K562 (cell line): ENCODE measurements around the gene MOB3B. TPM values are rescaled to one million over a fixed set of nuclear protein-coding genes. Genes with fewer than 3 reads are reported as not detected.

Experiments
- ATAC-seq: fragments of 200-7000 bp; cut with Tn5 transposase; 3 replicates; pipeline ENCODE4 v1.9.1; 2020; ENCODE audit warnings: moderate library complexity
- BruUV-seq: library from RNA; stranded (reverse); fragments of 400-500 nt; replicated peaks from 2 replicates; lab custom pipeline; 2021; lab: Mats Ljungman, UMichigan
- CTCF ChIA-PET: fragments of 300-600 bp; formaldehyde crosslinking; extraction: SDS; loops from one replicate; lab custom pipeline; 2021; ENCODE audit warnings: low intra/inter-chr PET ratio; lab: Yijun Ruan, JAX
- POLR2A ChIA-PET: fragments of 300-600, 350-650 bp; sonication (Branson Sonifier 250); formaldehyde crosslinking; extraction: SDS; loops from one replicate; lab custom pipeline; 2021; ENCODE audit warnings: antibody characterized with exemption, inconsistent platforms; lab: Yijun Ruan, JAX
- DNase-seq, 4 experiments: peaks; one replicate each; pipeline versions ENCODE4 v3.0.0 to v3.0.0-alpha.2; 2011 to 2018; ENCODE audit warnings: low spot score in 3 of 4, mixed read lengths in 3 of 4; ENCODE audit errors: extremely low read depth in 1 of 4
- FAIRE-seq: peaks from 2 replicates; lab custom pipeline; 2011; peaks lifted over from hg19 to GRCh38; lab: Jason Lieb, UNC
- H2AFZ ChIP-seq: 2 replicates; pipeline ENCODE4 v1.6.0; 2011; ENCODE audit warnings: low read depth, low read length, control low read depth, inconsistent platforms
- H3K27ac ChIP-seq: fragments of 200-600 bp; 3 replicates; pipeline ENCODE4 v1.8.0; 2011; ENCODE audit warnings: low read depth, mild to moderate bottlenecking, control low read depth, inconsistent platforms, low read length, moderate library complexity, mixed read lengths; ENCODE audit errors: extremely low read depth
- H3K27me3 ChIP-seq, 2 experiments: fragments of 300-600 bp in 1 of 2; 2 replicates in 1 of 2; 3 replicates in 1 of 2; pipeline versions ENCODE4 v1.6.0 to v1.8.0; 2011; ENCODE audit warnings: inconsistent platforms in 2 of 2, low read length in 2 of 2, mild to moderate bottlenecking in 1 of 2, mixed read lengths in 1 of 2, moderate library complexity in 1 of 2; ENCODE audit not compliant: control insufficient read depth in 2 of 2, insufficient read depth in 2 of 2
- H3K36me3 ChIP-seq: fragments of 300-600 bp; 3 replicates; pipeline ENCODE4 v1.8.0; 2011; ENCODE audit warnings: mild to moderate bottlenecking, low read length, inconsistent platforms; ENCODE audit not compliant: control insufficient read depth, insufficient read depth
- H3K4me1 ChIP-seq, 2 experiments: fragments of 200-600 bp in 1 of 2; replicated peaks in 1 of 2; 2 replicates in 1 of 2; 3 replicates in 1 of 2; pipeline versions ENCODE4 v1.5.1 to v1.8.0; 2011; ENCODE audit warnings: inconsistent platforms in 2 of 2, low read length in 2 of 2, mild to moderate bottlenecking in 1 of 2, mixed read lengths in 1 of 2, moderate library complexity in 1 of 2; ENCODE audit not compliant: control insufficient read depth in 2 of 2, insufficient read depth in 2 of 2
- H3K4me2 ChIP-seq: 2 replicates; pipeline ENCODE4 v1.6.1; 2011; ENCODE audit warnings: low read length, control low read depth, inconsistent platforms, mixed read lengths; ENCODE audit not compliant: insufficient read depth
- H3K4me3 ChIP-seq: fragments of 200-600 bp; sonication (generic), shearing (Covaris generic); 2 replicates; pipeline ENCODE4 v1.5.1; 2016; ENCODE audit warnings: control low read depth, inconsistent platforms
- H3K79me2 ChIP-seq: fragments of 200-600 bp; 3 replicates; pipeline ENCODE4 v1.8.0; 2011; ENCODE audit warnings: low read length, inconsistent platforms; ENCODE audit not compliant: control insufficient read depth, insufficient read depth
- H3K9ac ChIP-seq, 2 experiments: 2 replicates each; pipeline versions ENCODE4 v1.6.0 to v1.6.1; 2011; ENCODE audit warnings: low read depth in 2 of 2, low read length in 2 of 2, control low read depth in 1 of 2, inconsistent platforms in 1 of 2, mild to moderate bottlenecking in 1 of 2, mixed read lengths in 1 of 2; ENCODE audit not compliant: insufficient read depth in 1 of 2
- H3K9me1 ChIP-seq: one replicate; pipeline ENCODE4 v1.6.0; 2011; ENCODE audit warnings: inconsistent platforms, mild to moderate bottlenecking, low read length, moderate library complexity; ENCODE audit not compliant: control insufficient read depth, insufficient read depth
- H3K9me3 ChIP-seq: replicated peaks from 2 replicates; pipeline ENCODE4 v1.5.1; 2011; ENCODE audit warnings: low read depth, low read length, inconsistent platforms; ENCODE audit not compliant: control insufficient read depth, insufficient read depth
- H4K20me1 ChIP-seq: replicated peaks from 2 replicates; pipeline ENCODE4 v1.6.1; 2011; ENCODE audit warnings: low read length, inconsistent platforms, mixed read lengths; ENCODE audit not compliant: control insufficient read depth, insufficient read depth
- NR2C1 ChIP-seq, 2 experiments: fragments of 450-650 bp; IDR thresholded peaks; 2 replicates each; pipeline ENCODE4 v1.6.1; 2017; ENCODE audit warnings: mild to moderate bottlenecking in 2 of 2, antibody characterized with exemption in 1 of 2, inconsistent platforms in 1 of 2, missing compliant biosample characterization in 1 of 2, missing genetic modification characterization in 1 of 2
- NR2C2 ChIP-seq, 2 experiments: fragments of 200-800 bp in 1 of 2; sonication (Bioruptor generic) in 1 of 2; sonication (generic) in 1 of 2; formaldehyde crosslinking in 1 of 2; IDR thresholded peaks; 2 replicates each; pipeline versions ENCODE4 v1.6.1 to v1.8.0; 2016 to 2022; ENCODE audit warnings: mild to moderate bottlenecking in 1 of 2, missing compliant biosample characterization in 1 of 2, missing genetic modification characterization in 1 of 2, missing genetic modification reagents in 1 of 2
- RBM14 ChIP-seq: fragments of 200-400 bp; formaldehyde crosslinking; IDR thresholded peaks from 2 replicates; pipeline ENCODE4 v1.6.1; 2018; ENCODE audit warnings: low read depth, mild to moderate bottlenecking, low read length, moderate library complexity, borderline replicate concordance; ENCODE audit not compliant: insufficient read depth
- WGBS: fragments of 100-300 bp; shearing (Covaris generic); methylation state at CpG from one replicate; pipeline ENCODE4 v1.1.6; 2016; ENCODE audit warnings: low coverage, mixed read lengths; ENCODE audit not compliant: insufficient coverage; ENCODE audit errors: missing lambda C conversion rate; 5-methylcytosine and 5-hydroxymethylcytosine counted together
- in situ Hi-C: fragments of 300-500 bp; cut with MboI; formaldehyde crosslinking; loops from 4 replicates; pipeline ENCODE4 v1.15.0; 2018; ENCODE audit warnings: inconsistent platforms, mixed read lengths
- intact Hi-C: fragments of 100-400 bp; cut with micrococcal nuclease; formaldehyde crosslinking; loops from 2 replicates; pipeline ENCODE4 v1.14.2; 2022
- polyA plus RNA-seq, 8 experiments: library from polyadenylated mRNA; depleted of rRNA in 4 of 8; stranded (reverse) in 5 of 8; unstranded in 3 of 8; fragments of >200 nt; fragmentation: Nextera tagmentation in 2 of 8; fragmentation: Illumina TruSeq in 1 of 8; extraction: Ambion mirVana in 2 of 8; extraction: Trizol in 1 of 8; gene quantifications; 2 replicates each; pipeline versions ENCODE4 v1.2.1 to v1.2.3, GENCODE V29; 2011 to 2014; ENCODE audit warnings: inconsistent platforms in 1 of 8, missing spikeins in 1 of 8
- total RNA-seq, 7 experiments: library from RNA; depleted of rRNA in 6 of 7; stranded (reverse); fragments of >200 nt in 6 of 7; fragmentation: Illumina TruSeq in 2 of 7; extraction: Trizol in 2 of 7; gene quantifications; 2 replicates each; pipeline versions ENCODE4 v1.2.1 to v1.2.3, GENCODE V29; 2011 to 2021; ENCODE audit warnings: low replicate concordance in 1 of 7

MOB3B gene
- total and polyA plus RNA-seq, 9 of the 15 experiments (the other 6 are each of a cell fraction or from before 2014, with no cell fraction given): 3.6 to 12.8 (median 7.2) TPM

DNA sequence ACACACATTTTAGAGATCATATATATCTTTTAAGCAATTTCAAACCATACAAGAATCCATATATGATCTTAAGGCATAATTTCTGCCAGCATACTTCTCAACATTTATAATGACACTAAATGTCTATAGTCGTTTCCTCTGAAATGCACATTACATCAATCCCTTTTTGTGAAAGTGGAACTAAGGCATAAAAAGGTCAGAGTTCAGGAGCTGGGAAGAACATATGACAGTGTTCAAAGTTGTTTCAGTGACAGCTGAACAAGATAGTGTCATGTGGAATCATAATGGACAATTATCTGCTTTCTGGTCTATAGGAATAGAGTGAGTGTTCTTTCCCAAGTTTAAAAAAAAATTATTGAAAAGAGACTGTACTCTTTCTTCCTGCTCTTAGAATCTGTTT is 2.4 kb upstream of the MOB3B start:
- H4K20me1 ChIP-seq: no peaks in the 10 kb centered on the region
- BruUV-seq: no TSS peak
- H3K36me3 ChIP-seq: no peaks in the 10 kb centered on the region
- TF ChIP-seq RBM14 (no peak), NR2C1 (IDR thresholded peaks at IDR 0.05) (peak; percentile 58), NR2C1 (tag; IDR thresholded peaks at IDR 0.05) (peak; percentile 65), NR2C2 (CRISPR knock-in tag; IDR thresholded peaks at IDR 0.05) (no peak), NR2C2 (tag; IDR thresholded peaks at IDR 0.05) (peak; percentile 36; the same call in 1 of the 2 replicates)
- ChIA-PET POLR2A (no interaction called here), CTCF (no interaction called here)
- no peak for ATAC-seq
- H3K79me2 ChIP-seq: peaks cover 32% of the 10 kb centered on the region
- H3K4me3 ChIP-seq: no peak overlapping the region
- DNase-seq: no peak
- H3K27ac ChIP-seq: no peak overlapping the region
- WGBS: 14% methylated on average over 1 of the region's 1 CpG
- no peak overlapping the region for H3K9ac ChIP-seq
- H3K4me1 ChIP-seq: peaks cover 3 to 7% of the 10 kb centered on the region in 2 experiments; a peak in 4 of 5 replicates
- H2AFZ ChIP-seq: no peak overlapping the region
- no peaks in the 10 kb centered on the region for H3K9me3 ChIP-seq
- no peak overlapping the region for H3K4me2 ChIP-seq
- H3K9me1 ChIP-seq: no peaks in the 10 kb centered on the region
- no peak for FAIRE-seq
- intact Hi-C loops: loop anchor here (10.0 kb wide), 1 partner anchor 97 kb away; no protein-coding TSS in a partner anchor
- in situ Hi-C loops: loop anchor here (5.0 kb wide), 1 partner anchor 195 kb away; no protein-coding TSS in a partner anchor
- H3K27me3 ChIP-seq: no peaks in the 10 kb centered on the region
